HG03565 (cell line): ENCODE results near the gene OR8G5.

Source experiments
- ATAC-seq: cut with Tn5 transposase; IDR thresholded peaks from one replicate; pipeline ENCODE4 v1.9.1; 2021; ENCODE audit warnings: mild to moderate bottlenecking, moderate library complexity; ENCODE audit not compliant: unreplicated experiment

The OR8G5 gene

GRCh38 chr11:124285610-124286344 lies 29.6 kb downstream of the OR8G5 start:
- ATAC-seq: peak; percentile 34

GRCh38 chr11:124294687-124295086 lies 38.5 kb downstream of the OR8G5 start:
- no peak for ATAC-seq

GRCh38 chr11:124296016-124296415 lies 39.8 kb downstream of the OR8G5 start:
- ATAC-seq: no peak

- ATAC-seq: no peak
Measured at GRCh38 chr11:124297921-124298320, 41.7 kb downstream of the OR8G5 start.

- no peak for ATAC-seq
Measured at GRCh38 chr11:124301548-124301947, 45.4 kb downstream of the OR8G5 start.

GRCh38 chr11:124302347-124303125 lies 46.4 kb downstream of the OR8G5 start:
- no peak for ATAC-seq

- ATAC-seq: no peak
Measured at GRCh38 chr11:124307093-124307492, 50.9 kb downstream of the OR8G5 start.

- no peak for ATAC-seq
Measured at GRCh38 chr11:124310721-124311120, 54.5 kb downstream of the OR8G5 start.

- no peak for ATAC-seq
Measured at GRCh38 chr11:124311269-124311668, 55.1 kb downstream of the OR8G5 start.

- no peak for ATAC-seq
Measured at GRCh38 chr11:124311670-124312069, 55.5 kb downstream of the OR8G5 start.

GRCh38 chr11:124313131-124313530 lies 57.0 kb downstream of the OR8G5 start:
- ATAC-seq: no peak

- ATAC-seq: no peak
Measured at GRCh38 chr11:124313849-124314248, 57.7 kb downstream of the OR8G5 start, which contains the start of gene OR8D1. OR8D1 (minus strand) TSS chr11:124313949; CDS start chr11:124310766, 3,183 bp downstream.

GRCh38 chr11:124315052-124315451 lies 58.9 kb downstream of the OR8G5 start:
- ATAC-seq: no peak
